Adrenal gland (tissue), 12 donors: Measurements from ENCODE around the gene C19orf25. TPM values are rescaled to one million over a fixed set of nuclear protein-coding genes. Genes with fewer than 3 reads are reported as not detected.
A peak's percentile ranks its signal among the peaks of the same experiment; 100 is the strongest.

ENCODE experiments used
- DNase-seq, 7 donors: peaks; one replicate each; pipeline ENCODE4 v3.0.0-alpha.2; 2019 to 2020
- H3K27ac ChIP-seq, 5 donors: fragments of 200-600 bp; sonication (generic) in 4 of 5; 1 replicate in 3 of 5; 2 replicates in 2 of 5; pipeline versions ENCODE4 v1.5.1 to v1.8.0; 2016 to 2020; ENCODE audit warnings: mild to moderate bottlenecking in 1 of 5
- H3K27me3 ChIP-seq: fragments of 200-600 bp; 2 replicates; pipeline ENCODE4 v1.8.0; 2021
- H3K36me3 ChIP-seq, 2 donors: fragments of 200-600 bp; replicated peaks in 1 of 2; 1 replicate in 1 of 2; 2 replicates in 1 of 2; pipeline versions ENCODE4 v1.5.1 to v1.8.0; 2018 to 2022
- H3K4me1 ChIP-seq, 2 donors: fragments of 200-600 bp; replicated peaks in 1 of 2; 1 replicate in 1 of 2; 2 replicates in 1 of 2; pipeline versions ENCODE4 v1.5.1 to v1.8.0; 2018 to 2021
- H3K4me3 ChIP-seq, 4 donors: fragments of 200-600 bp; sonication (generic) in 3 of 4; one replicate each; pipeline ENCODE4 v1.5.1; 2016 to 2018
- H3K9me3 ChIP-seq, 3 donors: fragments of 200-600 bp; sonication (generic) in 1 of 3; replicated peaks in 1 of 3; 1 replicate in 2 of 3; 2 replicates in 1 of 3; pipeline versions ENCODE4 v1.5.1 to v1.8.0; 2016 to 2021
- POLR2A ChIP-seq, 2 donors: fragments of 450-650 bp; IDR thresholded peaks; one replicate each; pipeline ENCODE4 v1.6.1; 2017; ENCODE audit warnings: antibody characterized with exemption in 2 of 2, mild to moderate bottlenecking in 2 of 2, moderate library complexity in 1 of 2
- WGBS, 4 donors: extraction: QIAGEN DNeasy Blood & Tissue Kit in 2 of 4; methylation state at CpG; one replicate each; pipeline versions ENCODE4 v1.1.5 to v1.1.7; 2013 to 2017; 5-methylcytosine and 5-hydroxymethylcytosine counted together
- intact Hi-C, 2 donors: fragments of 100-400 bp; cut with DNase I; formaldehyde crosslinking; loops; one replicate each; pipeline versions ENCODE4 v1.14.1 to v1.15.0; 2022 to 2023
- polyA plus RNA-seq, 3 donors: library from polyadenylated mRNA; stranded (reverse); fragments of 200-250 nt in 2 of 3; fragments of 350-450 nt in 1 of 3; fragmentation: Illumina TruSeq in 1 of 3; extraction: RNeasy Lipid Tissue Mini Kit (QIAGEN cat#74804) in 1 of 3; gene quantifications; one replicate each; pipeline ENCODE4 v1.2.3, GENCODE V29; 2013 to 2014
- total RNA-seq, 9 donors: library from RNA; depleted of rRNA in 4 of 9; stranded (reverse); fragments of >200 nt in 4 of 9; fragments of 120-200 nt in 1 of 9; fragmentation: NEBNext Ultra II Directional in 1 of 9; extraction: Animal tissue kit (Norgen Biotek cat#: 25700) in 1 of 9; gene quantifications; one replicate each; pipeline versions ENCODE4 v1.1.0 to v1.2.4, GENCODE V29; 2013 to 2023
- TF ChIP-seq, protein P1 (sequence below), 6 experiments: fragments of 450-650 bp in 4 of 6; fragments of 200-600 bp in 2 of 6; sonication (generic) in 1 of 6; IDR thresholded peaks; 1 replicate in 5 of 6; 2 replicates in 1 of 6; pipeline versions ENCODE4 v1.5.1 to v1.8.0; 2016 to 2021; ENCODE audit warnings: antibody characterized with exemption in 6 of 6, mild to moderate bottlenecking in 2 of 6, moderate library complexity in 1 of 6
- donor health status: healthy with polysubstance abuse.
- donor health status: Bipolar disorder and iron deficiency.
- donor health status: DM: yes; HTN: yes; CAD: no.
- donor health status: DM: no; HTN: no; CAD: no.
- donor health status: DM: no; HTN: no; CAD: no.
- donor health status: DM: yes; HTN: yes; CAD: no.

Gene C19orf25
- total and polyA plus RNA-seq, 12 donors, result 6.0 to 60.4 (median 34.7) TPM

DNA sequence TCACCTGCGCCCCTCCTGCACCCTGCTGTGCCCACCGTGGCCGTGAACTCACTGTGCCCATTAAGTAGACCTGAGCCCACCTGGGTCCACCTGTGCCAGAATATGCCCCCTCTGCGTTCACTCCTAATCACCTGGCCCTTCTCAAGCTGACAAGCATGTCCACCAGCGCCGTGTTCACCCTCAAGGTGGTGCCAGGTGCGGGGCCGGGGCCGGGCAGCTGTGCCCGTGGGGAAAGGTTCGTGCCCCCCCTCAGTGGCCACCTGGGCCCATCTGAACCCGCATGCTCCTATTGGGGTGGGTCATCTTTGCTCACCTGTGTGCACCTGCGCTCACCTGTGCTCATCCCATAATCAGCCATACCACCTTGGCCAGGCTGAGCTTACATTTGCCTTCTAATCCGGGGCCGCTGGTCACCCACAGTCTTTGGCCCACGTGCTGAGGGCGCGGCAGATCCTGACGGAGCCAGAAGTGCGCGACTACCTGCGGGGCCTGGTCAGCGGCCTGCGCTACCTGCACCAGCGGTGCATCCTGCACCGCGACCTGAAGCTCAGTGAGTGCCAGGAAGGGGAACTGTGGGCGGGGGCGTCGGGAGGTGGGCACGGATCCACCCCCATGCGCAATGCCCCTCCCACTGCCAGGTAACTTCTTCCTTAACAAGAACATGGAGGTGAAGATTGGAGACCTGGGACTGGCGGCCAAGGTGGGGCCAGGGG, 47.2 kb upstream of the C19orf25 start:
- WGBS, 4 donors, result 74 to 82% (median 78%) methylated on average over 24 to 33 of the region's 33 CpGs; no CpG with 5 or more reads in 1 of the 4 donors
- Histone ChIP-seq H3K4me1 (no peaks in the 10 kb centered on the region), H3K36me3 (no peaks in the 10 kb centered on the region), H3K9me3 (no peaks in the 10 kb centered on the region), H3K4me3 (no peak overlapping the region), H3K27ac (no peak overlapping the region), H3K27me3 (peaks cover 51% of the 10 kb centered on the region)
- no peak for DNase-seq
- intact Hi-C loops, result no loop called here
- TF ChIP-seq, protein P1, sequence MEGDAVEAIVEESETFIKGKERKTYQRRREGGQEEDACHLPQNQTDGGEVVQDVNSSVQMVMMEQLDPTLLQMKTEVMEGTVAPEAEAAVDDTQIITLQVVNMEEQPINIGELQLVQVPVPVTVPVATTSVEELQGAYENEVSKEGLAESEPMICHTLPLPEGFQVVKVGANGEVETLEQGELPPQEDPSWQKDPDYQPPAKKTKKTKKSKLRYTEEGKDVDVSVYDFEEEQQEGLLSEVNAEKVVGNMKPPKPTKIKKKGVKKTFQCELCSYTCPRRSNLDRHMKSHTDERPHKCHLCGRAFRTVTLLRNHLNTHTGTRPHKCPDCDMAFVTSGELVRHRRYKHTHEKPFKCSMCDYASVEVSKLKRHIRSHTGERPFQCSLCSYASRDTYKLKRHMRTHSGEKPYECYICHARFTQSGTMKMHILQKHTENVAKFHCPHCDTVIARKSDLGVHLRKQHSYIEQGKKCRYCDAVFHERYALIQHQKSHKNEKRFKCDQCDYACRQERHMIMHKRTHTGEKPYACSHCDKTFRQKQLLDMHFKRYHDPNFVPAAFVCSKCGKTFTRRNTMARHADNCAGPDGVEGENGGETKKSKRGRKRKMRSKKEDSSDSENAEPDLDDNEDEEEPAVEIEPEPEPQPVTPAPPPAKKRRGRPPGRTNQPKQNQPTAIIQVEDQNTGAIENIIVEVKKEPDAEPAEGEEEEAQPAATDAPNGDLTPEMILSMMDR (IDR thresholded peaks at IDR 0.05), result no peak
- no peak for TF ChIP-seq POLR2A (IDR thresholded peaks at IDR 0.05)

DNA sequence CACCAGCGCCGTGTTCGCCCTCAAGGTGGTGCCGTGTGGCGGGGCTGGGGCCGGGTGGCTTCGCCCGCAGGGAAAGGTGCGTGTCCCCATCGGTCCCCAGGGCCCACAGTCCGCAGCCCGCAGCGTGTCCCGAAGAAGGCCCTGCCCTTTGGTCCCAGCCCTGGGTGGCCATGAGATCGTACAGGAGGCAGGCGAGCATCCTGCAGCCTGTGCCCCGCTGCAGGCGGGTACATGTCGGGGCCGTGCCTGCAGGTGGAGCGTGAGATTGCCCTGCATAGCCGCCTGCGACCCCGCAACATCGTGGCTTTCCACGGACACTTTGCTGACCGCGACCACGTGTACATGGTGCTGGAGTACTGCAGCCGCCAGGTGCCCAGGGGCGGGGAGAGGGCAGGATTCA, 46.3 kb upstream of the C19orf25 start:
- H3K27me3 ChIP-seq, result peaks cover 51% of the 10 kb centered on the region
- no peaks in the 10 kb centered on the region for H3K4me1 ChIP-seq
- no peaks in the 10 kb centered on the region for H3K36me3 ChIP-seq
- TF ChIP-seq, protein P1 (IDR thresholded peaks at IDR 0.05), result no peak
- TF ChIP-seq POLR2A (IDR thresholded peaks at IDR 0.05), result no peak
- H3K27ac ChIP-seq, result no peak overlapping the region
- H3K4me3 ChIP-seq, result no peak overlapping the region
- intact Hi-C loops, result no loop called here
- no peak for DNase-seq
- WGBS, 4 donors, result 63 to 66% (median 63%) methylated on average over 9 to 31 of the region's 31 CpGs
- no peaks in the 10 kb centered on the region for H3K9me3 ChIP-seq

DNA sequence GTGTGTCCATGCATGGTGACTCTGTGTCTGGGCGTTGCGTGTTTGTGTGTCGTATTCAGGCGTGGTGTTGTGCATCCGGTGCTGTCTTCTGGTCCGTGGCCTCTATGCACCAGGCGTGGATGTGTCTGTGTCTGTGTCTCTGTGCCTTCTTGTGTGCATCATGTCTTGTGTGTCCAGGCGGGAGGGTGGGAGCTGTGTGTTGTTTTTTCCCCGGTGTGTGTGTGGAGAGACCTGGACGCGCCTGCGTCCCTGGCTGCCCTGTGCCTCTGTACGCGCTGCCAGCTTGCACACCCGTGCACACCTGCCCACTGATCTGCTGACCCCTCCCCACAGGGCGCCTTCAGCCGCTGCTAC, 45.9 kb upstream of the C19orf25 start:
- Histone ChIP-seq H3K36me3 (no peaks in the 10 kb centered on the region), H3K4me3 (no peak overlapping the region), H3K4me1 (no peaks in the 10 kb centered on the region), H3K9me3 (no peaks in the 10 kb centered on the region), H3K27me3 (peaks cover 51% of the 10 kb centered on the region), H3K27ac (no peak overlapping the region)
- intact Hi-C loops, result no loop called here
- TF ChIP-seq, protein P1 (IDR thresholded peaks at IDR 0.05), result no peak
- TF ChIP-seq POLR2A (IDR thresholded peaks at IDR 0.05), result no peak
- 61 to 84% (median 63%) methylated on average over 6 to 17 of the region's 17 CpGs for WGBS, 4 donors
- no peak for DNase-seq

DNA sequence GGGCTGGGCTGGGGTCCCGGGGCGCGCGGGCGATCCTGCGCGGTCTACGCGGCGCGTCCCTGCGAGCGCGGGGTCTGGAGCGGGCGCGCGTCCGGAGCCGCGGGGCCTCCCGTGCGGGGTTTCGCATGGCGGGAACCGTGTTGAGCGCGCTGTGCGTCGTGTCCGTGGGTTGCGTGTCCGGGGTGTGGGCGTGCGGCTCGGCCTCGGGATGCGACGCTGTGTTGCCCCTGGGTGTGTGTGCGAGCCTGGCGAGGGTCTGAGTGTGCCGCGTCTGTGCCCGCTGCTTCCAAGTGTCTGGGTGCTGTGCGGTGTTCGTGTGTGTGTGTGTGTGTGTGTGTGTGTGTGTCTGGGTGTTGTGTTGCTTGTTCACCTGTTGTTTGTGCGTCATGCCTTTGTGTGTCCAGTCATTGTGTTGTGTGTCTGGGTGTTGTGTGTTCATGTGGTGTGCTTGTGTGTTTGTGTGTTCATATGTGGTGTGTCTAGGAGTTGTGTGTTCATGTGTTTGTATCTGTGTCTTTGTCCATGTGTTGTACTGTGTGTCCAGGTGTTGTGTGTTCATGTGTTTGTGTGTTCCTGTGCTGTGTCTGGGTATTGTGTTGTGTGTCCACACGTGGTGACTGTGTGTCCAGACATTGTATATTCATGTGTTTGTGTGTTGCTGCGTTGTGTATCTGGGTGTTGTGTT, 45.4 kb upstream of the C19orf25 start:
- DNase-seq, result no peak
- intact Hi-C loops, result no loop called here
- TF ChIP-seq POLR2A (IDR thresholded peaks at IDR 0.05), result no peak
- WGBS, 4 donors, result 6 to 63% (median 29%) methylated on average over 2 to 49 of the region's 49 CpGs
- Histone ChIP-seq H3K4me3 (peak overlapping the region in 1 of 4 donors; percentile 23), H3K36me3 (no peaks in the 10 kb centered on the region), H3K4me1 (no peaks in the 10 kb centered on the region), H3K27ac (no peak overlapping the region), H3K9me3 (no peaks in the 10 kb centered on the region), H3K27me3 (peaks cover 51% of the 10 kb centered on the region)
